GM12801 (cell line): Measurements from ENCODE around the gene PATJ.

Source experiments
- TF ChIP-seq, protein P1 (sequence below): IDR thresholded peaks from one replicate; pipeline ENCODE4 v1.5.1; 2011; ENCODE audit warnings: control low read depth; ENCODE audit not compliant: insufficient read length; ENCODE audit errors: extremely low read depth

The PATJ gene

GRCh38 chr1:61790837-61791236, 48.6 kb downstream of the PATJ start:
- TF ChIP-seq, protein P1, sequence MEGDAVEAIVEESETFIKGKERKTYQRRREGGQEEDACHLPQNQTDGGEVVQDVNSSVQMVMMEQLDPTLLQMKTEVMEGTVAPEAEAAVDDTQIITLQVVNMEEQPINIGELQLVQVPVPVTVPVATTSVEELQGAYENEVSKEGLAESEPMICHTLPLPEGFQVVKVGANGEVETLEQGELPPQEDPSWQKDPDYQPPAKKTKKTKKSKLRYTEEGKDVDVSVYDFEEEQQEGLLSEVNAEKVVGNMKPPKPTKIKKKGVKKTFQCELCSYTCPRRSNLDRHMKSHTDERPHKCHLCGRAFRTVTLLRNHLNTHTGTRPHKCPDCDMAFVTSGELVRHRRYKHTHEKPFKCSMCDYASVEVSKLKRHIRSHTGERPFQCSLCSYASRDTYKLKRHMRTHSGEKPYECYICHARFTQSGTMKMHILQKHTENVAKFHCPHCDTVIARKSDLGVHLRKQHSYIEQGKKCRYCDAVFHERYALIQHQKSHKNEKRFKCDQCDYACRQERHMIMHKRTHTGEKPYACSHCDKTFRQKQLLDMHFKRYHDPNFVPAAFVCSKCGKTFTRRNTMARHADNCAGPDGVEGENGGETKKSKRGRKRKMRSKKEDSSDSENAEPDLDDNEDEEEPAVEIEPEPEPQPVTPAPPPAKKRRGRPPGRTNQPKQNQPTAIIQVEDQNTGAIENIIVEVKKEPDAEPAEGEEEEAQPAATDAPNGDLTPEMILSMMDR, result no peak

DNA sequence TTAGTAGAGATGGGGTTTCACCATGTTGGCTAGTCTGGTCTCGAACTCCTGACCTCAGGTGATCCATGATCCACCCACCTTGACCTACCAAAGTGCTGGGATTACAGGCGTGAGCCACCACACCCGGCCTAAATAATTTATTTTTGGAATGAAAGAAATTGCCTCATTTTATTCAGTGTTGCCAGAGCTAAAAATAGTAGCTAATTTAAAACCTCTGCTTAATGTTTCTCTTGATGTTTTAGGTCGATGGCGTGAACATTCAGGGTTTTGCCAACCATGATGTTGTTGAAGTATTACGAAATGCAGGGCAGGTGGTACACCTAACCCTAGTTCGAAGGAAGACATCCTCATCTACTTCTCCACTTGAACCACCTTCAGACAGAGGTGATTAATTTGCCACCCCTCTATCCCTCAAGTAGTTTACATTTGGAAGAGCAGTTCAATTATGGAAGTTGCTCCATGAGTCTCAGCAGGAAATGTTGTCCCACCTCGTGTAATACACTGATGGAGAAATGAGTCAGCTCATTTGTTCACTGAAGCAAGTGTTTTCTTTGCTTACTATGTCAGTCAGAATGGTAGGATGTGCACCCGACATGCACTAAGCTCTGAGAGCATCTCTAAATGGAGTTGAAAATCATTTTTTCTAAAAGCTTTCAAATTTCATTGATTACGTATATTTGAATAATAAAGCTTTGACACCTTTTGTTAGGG, 54.9 kb downstream of the PATJ start:
- TF ChIP-seq, protein P1, result no peak

DNA sequence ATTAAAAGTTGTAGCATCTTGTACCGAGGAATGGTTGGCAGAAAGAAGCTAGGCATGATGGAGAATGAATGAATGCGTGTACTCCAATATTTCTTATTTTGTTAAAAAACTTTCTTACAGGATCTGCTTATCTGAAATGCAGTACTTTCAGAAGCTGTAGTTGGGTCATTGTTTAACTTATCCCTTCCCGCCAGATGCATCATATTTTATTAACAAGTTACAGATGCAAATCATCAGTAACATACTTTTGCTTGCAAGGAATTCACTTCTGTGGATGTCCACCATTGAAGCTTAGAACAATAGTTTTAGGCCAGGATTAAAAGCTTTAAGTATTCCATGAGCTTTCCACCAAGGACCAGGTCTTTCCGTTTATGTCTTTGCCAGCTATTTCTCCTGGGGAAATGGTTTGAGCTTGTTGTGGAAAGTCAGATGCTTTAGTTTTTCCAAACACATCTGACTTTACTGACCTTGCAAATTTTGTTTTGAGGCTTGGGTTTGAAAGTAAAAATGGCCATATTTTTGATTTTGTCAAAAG, 65.4 kb downstream of the PATJ start:
- TF ChIP-seq, protein P1, result no peak

DNA sequence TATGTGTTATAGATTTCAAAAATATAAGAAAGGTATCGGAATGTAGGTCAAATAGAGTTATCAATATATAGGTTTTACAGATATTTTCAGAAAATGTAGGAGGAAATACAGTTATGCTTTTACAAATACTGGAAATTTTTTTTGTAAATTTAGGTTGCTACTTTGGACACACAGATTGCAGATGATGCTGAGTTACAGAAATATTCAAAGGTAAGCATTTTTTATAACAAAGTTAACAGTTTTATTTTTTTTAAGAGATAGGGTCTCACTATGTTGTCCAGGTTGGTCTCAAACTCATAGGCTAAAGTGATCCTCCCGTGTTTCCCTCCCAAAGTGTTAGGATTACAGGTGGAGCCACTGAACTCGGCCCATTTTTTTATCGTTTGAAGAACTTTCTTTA, 66.0 kb downstream of the PATJ start:
- TF ChIP-seq, protein P1, result no peak

GRCh38 chr1:61808968-61809367, 66.7 kb downstream of the PATJ start:
- TF ChIP-seq, protein P1, result no peak

DNA sequence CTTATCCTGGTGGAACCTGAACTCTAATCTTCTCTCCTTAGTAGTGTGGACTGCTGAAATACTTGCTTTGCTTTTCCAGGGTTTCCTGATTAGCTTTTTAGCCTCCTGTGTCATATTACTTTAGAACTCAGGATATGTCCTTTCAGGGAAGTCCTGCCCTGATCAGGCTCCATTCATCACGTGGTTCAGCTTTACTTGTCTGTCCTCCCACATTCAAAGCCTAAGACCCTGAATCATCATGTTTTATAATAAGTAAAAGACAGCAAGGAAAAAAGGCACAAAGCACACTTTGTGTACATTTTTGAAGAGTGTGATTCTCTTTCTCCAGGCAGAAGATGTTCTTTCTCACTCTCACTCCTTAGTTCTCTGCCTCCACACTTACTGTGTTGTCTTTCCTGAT, 70.6 kb downstream of the PATJ start:
- TF ChIP-seq, protein P1, result no peak

DNA sequence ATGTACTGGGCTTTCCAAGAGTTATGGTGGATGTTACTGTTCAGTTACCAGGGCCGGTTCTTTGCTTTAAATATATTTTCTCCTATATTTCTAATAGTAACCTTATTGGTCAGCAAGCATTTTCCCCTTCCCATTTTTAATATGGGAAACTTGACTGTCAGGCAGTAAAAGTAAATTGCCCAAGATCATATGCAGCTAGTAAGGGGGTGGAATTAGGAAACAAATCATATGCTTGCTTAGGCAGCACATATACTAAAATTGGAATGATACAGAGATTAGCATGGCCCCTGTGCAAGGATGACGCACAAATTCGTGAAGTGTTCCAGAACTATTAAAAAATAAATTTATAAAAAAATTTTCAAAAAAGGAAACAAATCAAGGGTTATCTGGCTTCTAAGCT, 73.9 kb downstream of the PATJ start:
- TF ChIP-seq, protein P1, result no peak

- TF ChIP-seq, protein P1, result no peak
Measured at GRCh38 chr1:61818992-61819391, 76.7 kb downstream of the PATJ start.
